Activated CD4-positive, alpha-beta T cell treated with anti-CD3 and anti-CD28 coated beads for 36 hours (primary cell): Measurements from ENCODE around the gene KRTAP10-6. TPM values are rescaled to one million over a fixed set of nuclear protein-coding genes. Genes with fewer than 3 reads are reported as not detected.
"Not testable (repeated sequence)": the region's sequence is repeated elsewhere in the genome, so short reads cannot be mapped to it uniquely, and the experiment has no call there.

Experiments
- ATAC-seq: fragments of 200-7000 bp; cut with Tn5 transposase; one replicate; pipeline ENCODE4 v1.10.0; 2021; ENCODE audit warnings: mild to moderate bottlenecking, moderate library complexity
- CTCF ChIA-PET: fragments of 350-600 bp; sonication (Branson Sonifier 250); formaldehyde crosslinking; loops from one replicate; lab custom pipeline; 2021; ENCODE audit warnings: antibody characterized with exemption; lab: Charles Lee
- POLR2A ChIA-PET: fragments of 350-600 bp; sonication (Branson Sonifier 250); formaldehyde crosslinking; loops from one replicate; lab custom pipeline; 2021; ENCODE audit warnings: antibody characterized with exemption, inconsistent platforms; lab: Charles Lee
- DNase-seq: peaks from one replicate; pipeline ENCODE4 v3.0.0-alpha.2; 2020
- H3K27ac Mint-ChIP-seq: one replicate; pipeline ENCODE4 v1.8.0; 2021; ENCODE audit warnings: mixed read lengths
- H3K27me3 Mint-ChIP-seq: one replicate; pipeline ENCODE4 v1.8.0; 2021; ENCODE audit warnings: mixed read lengths
- H3K36me3 Mint-ChIP-seq: one replicate; pipeline ENCODE4 v1.8.0; 2021; ENCODE audit warnings: low read depth, mixed read lengths
- H3K4me1 Mint-ChIP-seq: one replicate; pipeline ENCODE4 v1.8.0; 2021; ENCODE audit warnings: mixed read lengths
- H3K4me3 Mint-ChIP-seq: one replicate; pipeline ENCODE4 v1.8.0; 2021; ENCODE audit warnings: mild to moderate bottlenecking, moderate library complexity, mixed read lengths
- H3K9me3 Mint-ChIP-seq: one replicate; pipeline ENCODE4 v1.8.0; 2021; ENCODE audit warnings: low read depth, mixed read lengths
- intact Hi-C, 2 experiments: fragments of 100-400 bp; cut with DNase I in 1 of 2; cut with micrococcal nuclease in 1 of 2; formaldehyde crosslinking; loops; one replicate each; pipeline versions ENCODE4 v1.14.2 to v1.15.1; 2022 to 2024; cut with DNase I, micrococcal nuclease
- total RNA-seq, 2 experiments: library from RNA; stranded (reverse); gene quantifications; one replicate each; pipeline ENCODE4 v1.2.3, GENCODE V29; 2021

Gene KRTAP10-6
- total RNA-seq, 2 experiments from 2014 or later = not detected

GRCh38 chr21:44627831-44628233, 35.5 kb upstream of the KRTAP10-6 start:
- H3K27ac Mint-ChIP-seq, H3K27me3 Mint-ChIP-seq, intact Hi-C loops, H3K36me3 Mint-ChIP-seq, ATAC-seq, CTCF ChIA-PET, POLR2A ChIA-PET, DNase-seq, H3K4me3 Mint-ChIP-seq: not testable (repeated sequence)
- peaks cover 43% of the 10 kb centered on the region for H3K9me3 Mint-ChIP-seq
- peaks cover 21% of the 10 kb centered on the region for H3K4me1 Mint-ChIP-seq

- intact Hi-C loops, H3K36me3 Mint-ChIP-seq, CTCF ChIA-PET: not testable (repeated sequence)
Observed at GRCh38 chr21:44627181-44627822, 35.0 kb upstream of the KRTAP10-6 start.

DNA sequence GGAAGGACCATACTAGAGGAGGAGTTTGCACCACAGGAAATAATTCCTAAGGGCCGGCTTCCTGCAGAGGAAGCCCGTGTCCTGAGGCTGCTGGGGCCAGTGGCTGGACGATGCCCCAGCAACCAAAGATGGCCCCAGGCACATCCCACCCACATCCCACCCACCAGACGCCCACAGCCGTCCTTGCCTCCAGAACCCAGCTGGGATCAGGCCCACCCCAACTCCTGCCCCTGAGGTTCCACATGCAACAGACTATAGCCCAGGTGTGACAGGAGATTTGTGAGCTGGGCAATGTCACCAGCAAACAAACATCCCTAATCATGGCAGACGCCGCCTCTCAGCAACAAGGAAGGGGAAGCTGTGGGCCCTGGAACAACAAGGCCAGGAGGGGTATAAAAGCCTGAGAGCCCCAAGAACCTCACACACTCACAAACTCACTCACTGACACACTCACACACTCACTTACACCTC, 34.4 kb upstream of the KRTAP10-6 start, which contains the start of gene KRTAP10-9:
Gene KRTAP10-9 (plus strand): TSS at position 421 of the 471 bp plus-strand sequence. CDS start 79 bp downstream, outside the sequence.
- POLR2A ChIA-PET = no interaction called here
- Mint-ChIP-seq H3K4me3 (no peak within 1 kb of the TSS), H3K27me3 (no peaks in the 10 kb centered on the region), H3K9me3 (peaks cover 43% of the 10 kb centered on the region), H3K36me3 (peaks cover 5% of the 10 kb centered on the region), H3K27ac (no peak within 1 kb of the TSS), H3K4me1 (peaks cover 21% of the 10 kb centered on the region)
- CTCF ChIA-PET = no interaction called here
- ATAC-seq = no peak
- intact Hi-C loops = no loop called here
- no peak for DNase-seq

More at GRCh38 chr21:44627181-44627822, 35.0 kb upstream of the KRTAP10-6 start:
- H3K27ac Mint-ChIP-seq, H3K4me3 Mint-ChIP-seq, DNase-seq, ATAC-seq, POLR2A ChIA-PET, H3K27me3 Mint-ChIP-seq: not testable (repeated sequence)
- H3K4me1 Mint-ChIP-seq = peaks cover 21% of the 10 kb centered on the region
- H3K9me3 Mint-ChIP-seq = peaks cover 47% of the 10 kb centered on the region

DNA sequence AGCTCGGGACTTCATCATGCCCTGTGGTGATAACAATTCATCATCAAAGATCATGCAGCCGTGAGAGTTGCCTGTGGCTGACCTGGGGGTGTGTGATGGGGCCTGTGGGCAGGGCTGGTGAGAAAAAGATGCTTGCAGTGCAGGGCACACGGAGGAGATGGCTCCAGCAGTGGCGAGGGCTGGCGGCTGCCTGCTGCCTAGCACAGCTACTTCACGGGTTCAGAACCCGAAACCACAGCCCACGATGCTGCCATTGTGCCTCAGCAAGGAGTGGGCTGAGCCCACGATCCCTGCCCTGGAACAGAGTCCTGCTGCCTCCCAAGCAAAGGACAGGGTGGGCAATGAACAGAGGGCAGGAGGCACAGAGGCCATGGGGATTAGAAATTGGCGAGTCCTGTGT, 34.0 kb upstream of the KRTAP10-6 start:
- no peak for DNase-seq
- CTCF ChIA-PET = no interaction called here

DNA sequence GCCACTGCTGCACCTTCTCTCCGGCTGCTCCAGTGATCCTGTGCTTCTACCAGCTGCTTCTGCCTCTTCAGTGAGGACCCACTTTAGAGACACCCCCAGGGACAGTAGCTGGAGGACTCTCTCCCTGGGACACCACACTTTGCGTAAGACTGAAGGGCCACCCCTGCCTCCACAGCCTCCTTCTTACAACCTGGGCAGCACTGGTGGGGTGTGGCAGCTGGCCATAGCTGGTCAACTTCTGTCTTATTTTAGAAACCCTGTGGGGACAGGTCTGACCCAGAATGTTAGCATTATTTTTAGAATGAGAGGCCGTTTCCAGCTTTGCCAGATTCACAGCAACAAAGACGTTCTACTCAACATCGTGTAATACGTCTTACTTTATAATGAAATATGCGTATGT, 33.5 kb upstream of the KRTAP10-6 start:
- peaks cover 38% of the 10 kb centered on the region for H3K9me3 Mint-ChIP-seq
- H3K4me1 Mint-ChIP-seq = peaks cover 22% of the 10 kb centered on the region
- CTCF ChIA-PET = no interaction called here
- no peaks in the 10 kb centered on the region for H3K27me3 Mint-ChIP-seq
- ATAC-seq = no peak
- no peak overlapping the region for H3K27ac Mint-ChIP-seq
- POLR2A ChIA-PET = no interaction called here
- peaks cover 5% of the 10 kb centered on the region for H3K36me3 Mint-ChIP-seq
- H3K4me3 Mint-ChIP-seq = no peak overlapping the region
- intact Hi-C loops = no loop called here
- no peak for DNase-seq

More for the DNA sequence above, 34.0 kb upstream of the KRTAP10-6 start:
- H3K27me3 Mint-ChIP-seq = no peaks in the 10 kb centered on the region
- peaks cover 3% of the 10 kb centered on the region for H3K36me3 Mint-ChIP-seq
- no peak overlapping the region for H3K4me3 Mint-ChIP-seq
- intact Hi-C loops = no loop called here
- POLR2A ChIA-PET = no interaction called here
- ATAC-seq = no peak
- H3K4me1 Mint-ChIP-seq = peaks cover 21% of the 10 kb centered on the region
- H3K27ac Mint-ChIP-seq = no peak overlapping the region
- peaks cover 41% of the 10 kb centered on the region for H3K9me3 Mint-ChIP-seq

- H3K4me1 Mint-ChIP-seq = peaks cover 25% of the 10 kb centered on the region
- ChIA-PET CTCF (no interaction called here), POLR2A (no interaction called here)
- no peak for ATAC-seq
- no peak overlapping the region for H3K27ac Mint-ChIP-seq
- H3K9me3 Mint-ChIP-seq = peaks cover 43% of the 10 kb centered on the region
- H3K36me3 Mint-ChIP-seq = peaks cover 22% of the 10 kb centered on the region
- H3K4me3 Mint-ChIP-seq = no peak overlapping the region
- no peak for DNase-seq
- no peaks in the 10 kb centered on the region for H3K27me3 Mint-ChIP-seq
- intact Hi-C loops = no loop called here
Observed at GRCh38 chr21:44623575-44623974, 31.3 kb upstream of the KRTAP10-6 start.

GRCh38 chr21:44619886-44620285, 27.6 kb upstream of the KRTAP10-6 start:
- ATAC-seq (no peak), DNase-seq (no peak)
- intact Hi-C loops = loop anchor here (5.0 kb wide), 2 partner anchors 32 to 73 kb away; partner anchors contain the start of gene KRTAP12-4 (in 1 of the 2)
- Mint-ChIP-seq H3K36me3 (peaks cover 22% of the 10 kb centered on the region), H3K4me1 (peaks cover 45% of the 10 kb centered on the region), H3K27me3 (no peaks in the 10 kb centered on the region), H3K4me3 (no peak overlapping the region), H3K27ac (peak overlapping the region; percentile 14), H3K9me3 (peaks cover 45% of the 10 kb centered on the region)
- CTCF ChIA-PET = interaction anchor here (0.5 kb wide), 1 partner anchor 820 kb away, joined by 3 read pairs; no protein-coding TSS in a partner anchor
- POLR2A ChIA-PET = no interaction called here

DNA sequence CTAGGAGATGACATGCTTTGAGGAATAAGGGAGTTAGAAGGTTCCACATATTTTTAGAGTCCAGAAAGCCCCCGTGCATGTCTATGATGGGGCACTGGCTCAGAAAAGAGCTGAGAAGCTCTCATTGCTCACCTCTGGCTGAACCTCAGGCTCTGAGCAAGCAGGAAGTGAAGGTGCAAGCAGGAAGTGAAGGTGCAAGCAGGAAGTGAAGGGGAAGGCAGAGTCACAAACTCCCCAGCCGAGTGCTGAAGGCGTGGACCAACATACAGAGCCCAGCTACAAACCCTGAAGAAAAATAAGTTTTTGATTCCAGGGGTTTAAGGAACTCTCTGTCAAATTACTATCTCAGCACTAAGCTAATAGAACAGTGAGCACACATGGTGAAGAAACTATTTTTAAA, 26.6 kb upstream of the KRTAP10-6 start:
- Mint-ChIP-seq H3K36me3 (peaks cover 21% of the 10 kb centered on the region), H3K9me3 (peaks cover 35% of the 10 kb centered on the region), H3K4me1 (peaks cover 45% of the 10 kb centered on the region), H3K27ac (peak overlapping the region; percentile 90), H3K27me3 (no peaks in the 10 kb centered on the region), H3K4me3 (peak overlapping the region; percentile 18)
- ChIA-PET POLR2A (interaction anchor here (1.0 kb wide), 1 partner anchor 254 kb away, joined by 3 read pairs; no protein-coding TSS in a partner anchor), CTCF (interaction anchor here (0.5 to 0.8 kb wide), 2 partner anchors 10 to 510 kb away, joined by 3 read pairs; no protein-coding TSS in a partner anchor)
- ATAC-seq (peak; percentile 99), DNase-seq (peak; percentile 67)
- intact Hi-C loops = loop anchor here (5.0 kb wide), 2 partner anchors 33 to 72 kb away; partner anchors contain the start of gene KRTAP12-4 (in 1 of the 2)

DNA sequence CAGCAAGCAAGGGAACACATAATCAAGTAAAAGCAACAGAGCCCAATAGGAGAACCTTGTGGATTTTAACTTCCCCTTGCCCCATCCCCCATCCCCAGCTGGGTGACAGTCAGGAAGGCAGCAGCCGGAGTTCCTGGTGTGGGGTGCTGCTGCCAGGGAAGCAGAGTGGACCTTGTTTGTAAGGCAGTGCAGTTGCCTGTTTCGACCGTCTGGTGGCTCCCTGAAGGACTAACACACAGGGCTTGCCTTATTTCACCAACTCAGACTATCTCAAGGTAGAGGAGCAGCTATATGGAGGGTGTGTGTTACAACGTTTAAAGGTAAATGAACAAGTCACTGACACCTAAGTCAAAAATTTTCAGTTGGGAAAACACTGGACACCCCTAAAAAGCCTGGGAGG, 26.2 kb upstream of the KRTAP10-6 start:
- H3K4me3 Mint-ChIP-seq = peak overlapping the region; percentile 18
- H3K27me3 Mint-ChIP-seq = no peaks in the 10 kb centered on the region
- peaks cover 45% of the 10 kb centered on the region for H3K4me1 Mint-ChIP-seq
- POLR2A ChIA-PET = interaction anchor here (1.0 kb wide), 1 partner anchor 254 kb away, joined by 3 read pairs; no protein-coding TSS in a partner anchor
- CTCF ChIA-PET = interaction anchor here (0.8 kb wide), 1 partner anchor 9 kb away, joined by 3 read pairs; no protein-coding TSS in a partner anchor
- intact Hi-C loops = loop anchor here (5.0 kb wide), 2 partner anchors 34 to 71 kb away; partner anchors contain the start of gene KRTAP12-4 (in 1 of the 2)
- ATAC-seq = peak; percentile 64
- peaks cover 21% of the 10 kb centered on the region for H3K36me3 Mint-ChIP-seq
- H3K9me3 Mint-ChIP-seq = peaks cover 31% of the 10 kb centered on the region
- peak; percentile 27 for DNase-seq
- peak overlapping the region; percentile 90 for H3K27ac Mint-ChIP-seq

DNA sequence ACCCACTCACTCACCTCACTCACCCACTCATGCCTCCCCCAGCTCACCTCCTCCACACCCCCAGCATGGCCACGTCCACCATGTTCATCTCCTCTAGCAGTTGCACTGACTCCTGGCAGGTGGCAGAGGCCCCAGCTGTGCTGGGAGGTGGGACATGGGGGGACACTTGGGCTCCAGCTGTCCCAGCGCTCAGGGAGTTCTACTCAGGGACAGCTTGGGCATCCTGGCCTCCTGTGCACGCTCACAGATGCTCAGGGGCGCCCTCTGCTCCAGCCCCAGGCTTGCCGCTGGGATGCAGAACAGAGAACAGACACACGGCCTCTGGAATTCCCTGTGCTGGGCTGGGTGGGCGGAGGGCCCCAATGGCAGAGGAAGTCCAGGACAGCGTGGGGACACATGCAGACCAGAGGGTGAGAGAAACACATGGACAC, 24.8 kb upstream of the KRTAP10-6 start:
- intact Hi-C loops = loop anchor here (5.0 kb wide), 2 partner anchors 35 to 70 kb away; partner anchors contain the start of gene KRTAP12-4 (in 1 of the 2)
- peaks cover 20% of the 10 kb centered on the region for H3K9me3 Mint-ChIP-seq
- ChIA-PET POLR2A (no interaction called here), CTCF (no interaction called here)
- DNase-seq (no peak), ATAC-seq (no peak)
- no peaks in the 10 kb centered on the region for H3K27me3 Mint-ChIP-seq
- peaks cover 21% of the 10 kb centered on the region for H3K36me3 Mint-ChIP-seq
- H3K4me3 Mint-ChIP-seq = no peak overlapping the region
- peaks cover 45% of the 10 kb centered on the region for H3K4me1 Mint-ChIP-seq
- no peak overlapping the region for H3K27ac Mint-ChIP-seq

DNA sequence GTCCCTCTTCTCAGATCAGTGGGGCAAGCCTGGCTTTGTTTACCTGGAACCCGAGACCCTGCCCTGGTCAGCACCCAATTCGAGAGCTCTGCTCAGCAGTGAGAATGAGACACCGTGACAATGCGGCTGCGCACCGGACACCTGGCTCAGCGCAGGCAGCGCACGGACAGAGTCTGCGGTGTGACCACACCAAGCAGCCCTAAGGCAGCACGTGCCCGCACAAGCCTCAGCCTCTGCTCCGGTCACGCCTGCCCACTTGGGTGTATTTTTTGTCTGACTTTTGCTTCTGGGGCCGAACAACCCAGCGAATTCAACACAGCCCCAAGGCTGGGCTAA, 24.3 kb upstream of the KRTAP10-6 start:
- Mint-ChIP-seq H3K4me1 (peaks cover 45% of the 10 kb centered on the region), H3K36me3 (peaks cover 21% of the 10 kb centered on the region), H3K9me3 (peaks cover 20% of the 10 kb centered on the region), H3K4me3 (no peak overlapping the region), H3K27me3 (no peaks in the 10 kb centered on the region), H3K27ac (no peak overlapping the region)
- intact Hi-C loops = loop anchor here (5.0 kb wide), 2 partner anchors 36 to 69 kb away; partner anchors contain the start of gene KRTAP12-4 (in 1 of the 2)
- ChIA-PET CTCF (no interaction called here), POLR2A (no interaction called here)
- no peak for ATAC-seq
- DNase-seq = no peak
